H1 (cell line): ENCODE results near the gene EEF1A2. TPM values are rescaled to one million over a fixed set of nuclear protein-coding genes. Genes with fewer than 3 reads are reported as not detected.

Experiments
- CTCF ChIA-PET: fragments of 300-600 bp; sonication (Branson Sonifier 250); formaldehyde crosslinking; loops from one replicate; lab custom pipeline; 2021; ENCODE audit not compliant: partially characterized antibody; lab: Charles Lee
- POLR2A ChIA-PET: fragments of 300-600 bp; sonication (Branson Sonifier 250); formaldehyde crosslinking; loops from one replicate; lab custom pipeline; 2021; ENCODE audit warnings: inconsistent platforms; ENCODE audit not compliant: partially characterized antibody; lab: Charles Lee
- DNase-seq, 2 experiments: peaks; one replicate each; pipeline versions ENCODE4 v3.0.0 to v3.0.0-alpha.2; 2010 to 2022; ENCODE audit warnings: low spot score in 2 of 2, low read depth in 1 of 2, mixed read lengths in 1 of 2
- FAIRE-seq: peaks from 2 replicates; lab custom pipeline; 2011; peaks lifted over from hg19 to GRCh38; lab: Jason Lieb, UNC
- H2AFZ ChIP-seq: 2 replicates; pipeline ENCODE4 v1.8.1; 2012; ENCODE audit warnings: low read length, inconsistent platforms
- H2AK5ac ChIP-seq: 2 replicates; pipeline ENCODE4 v1.6.1; 2013; ENCODE audit warnings: low read depth, low read length
- H2BK120ac ChIP-seq: replicated peaks from 2 replicates; pipeline ENCODE3; 2013; ENCODE audit warnings: low read depth, low read length, inconsistent platforms
- H2BK12ac ChIP-seq: 2 replicates; pipeline ENCODE4 v1.6.1; 2013; ENCODE audit warnings: low read depth, low read length
- H2BK15ac ChIP-seq: 2 replicates; pipeline ENCODE4 v1.6.1; 2013; ENCODE audit warnings: low read length
- H2BK20ac ChIP-seq: 2 replicates; pipeline ENCODE4 v1.6.1; 2013; ENCODE audit warnings: low read length
- H2BK5ac ChIP-seq: 2 replicates; pipeline ENCODE4 v1.6.1; 2013; ENCODE audit warnings: low read depth, low read length
- H3K14ac ChIP-seq: 2 replicates; pipeline ENCODE4 v1.6.1; 2013; ENCODE audit warnings: inconsistent platforms; ENCODE audit not compliant: insufficient read length
- H3K18ac ChIP-seq: 2 replicates; pipeline ENCODE4 v1.6.1; 2013; ENCODE audit warnings: low read length; ENCODE audit errors: extremely low read depth
- H3K23ac ChIP-seq: 2 replicates; pipeline ENCODE4 v1.6.1; 2013; ENCODE audit warnings: inconsistent platforms; ENCODE audit not compliant: insufficient read length
- H3K23me2 ChIP-seq: 2 replicates; pipeline ENCODE4 v1.6.1; 2013; ENCODE audit warnings: low read depth, low read length
- H3K27ac ChIP-seq: 2 replicates; pipeline ENCODE4 v1.6.1; 2011; ENCODE audit warnings: low read depth, low read length, inconsistent platforms
- H3K27me3 ChIP-seq, 4 experiments: replicated peaks in 1 of 4; 1 replicate in 1 of 4; 2 replicates in 3 of 4; pipeline versions ENCODE4 v1.6.1 to v1.8.1; 2011 to 2013; ENCODE audit warnings: low read length in 3 of 4, mild to moderate bottlenecking in 3 of 4, inconsistent platforms in 2 of 4, mixed read lengths in 2 of 4, moderate library complexity in 1 of 4; ENCODE audit not compliant: control insufficient read depth in 3 of 4, insufficient read depth in 3 of 4; ENCODE audit errors: extremely low read depth in 1 of 4
- H3K36me3 ChIP-seq, 4 experiments: 2 replicates each; pipeline versions ENCODE4 v1.6.1 to v1.8.1; 2011 to 2013; ENCODE audit warnings: mild to moderate bottlenecking in 4 of 4, low read length in 3 of 4, moderate library complexity in 2 of 4, control low read depth in 1 of 4, inconsistent platforms in 1 of 4; ENCODE audit not compliant: insufficient read depth in 4 of 4, control insufficient read depth in 2 of 4
- H3K4ac ChIP-seq: replicated peaks from 2 replicates; pipeline ENCODE3; 2013; ENCODE audit warnings: low read length, low read depth, mixed read lengths, inconsistent platforms; ENCODE audit not compliant: insufficient read length
- H3K4me1 ChIP-seq, 4 experiments: replicated peaks in 1 of 4; 1 replicate in 1 of 4; 2 replicates in 3 of 4; pipeline versions ENCODE4 v1.6.1 to v1.8.1; 2011 to 2013; ENCODE audit warnings: low read length in 3 of 4, inconsistent platforms in 2 of 4, mixed read lengths in 1 of 4; ENCODE audit not compliant: insufficient read depth in 4 of 4, control insufficient read depth in 3 of 4
- H3K4me2 ChIP-seq, 2 experiments: 2 replicates each; pipeline versions ENCODE4 v1.6.1 to v1.8.1; 2011 to 2013; ENCODE audit warnings: low read depth in 2 of 2, low read length in 2 of 2, control low read depth in 1 of 2, inconsistent platforms in 1 of 2, mild to moderate bottlenecking in 1 of 2; ENCODE audit not compliant: insufficient read depth in 1 of 2
- H3K4me3 ChIP-seq, 4 experiments: fragments of 200-600, 300-600 bp in 1 of 4; sonication (generic), shearing (Covaris generic), sonication (Bioruptor Twin) in 1 of 4; 2 replicates each; pipeline versions ENCODE4 v1.5.1 to v1.8.1; 2011 to 2016; ENCODE audit warnings: low read length in 4 of 4, low read depth in 3 of 4, control low read depth in 2 of 4, inconsistent platforms in 2 of 4, mild to moderate bottlenecking in 2 of 4, mixed read lengths in 1 of 4, moderate library complexity in 1 of 4; ENCODE audit not compliant: insufficient read depth in 2 of 4; ENCODE audit errors: extremely low read depth in 1 of 4
- H3K56ac ChIP-seq: replicated peaks from 2 replicates; pipeline ENCODE3; 2013; ENCODE audit warnings: low read depth, mild to moderate bottlenecking, mixed read lengths, low read length, inconsistent platforms; ENCODE audit not compliant: insufficient read length
- H3K79me1 ChIP-seq: 2 replicates; pipeline ENCODE4 v1.6.1; 2013; ENCODE audit warnings: low read depth, low read length, control low read depth
- H3K79me2 ChIP-seq, 2 experiments: 2 replicates each; pipeline versions ENCODE4 v1.6.1 to v1.8.1; 2012 to 2013; ENCODE audit warnings: low read length in 2 of 2, mild to moderate bottlenecking in 2 of 2, inconsistent platforms in 1 of 2; ENCODE audit not compliant: insufficient read depth in 2 of 2, control insufficient read depth in 1 of 2
- H3K9ac ChIP-seq, 4 experiments: replicated peaks in 1 of 4; 1 replicate in 1 of 4; 2 replicates in 3 of 4; pipeline versions ENCODE4 v1.6.1 to v1.8.1; 2011 to 2013; ENCODE audit warnings: low read depth in 3 of 4, low read length in 3 of 4, control low read depth in 2 of 4, mild to moderate bottlenecking in 2 of 4, moderate library complexity in 2 of 4, inconsistent platforms in 1 of 4; ENCODE audit errors: extremely low read depth in 1 of 4
- H3K9me3 ChIP-seq, 2 experiments: 2 replicates each; pipeline versions ENCODE4 v1.6.1 to v1.8.1; 2012 to 2013; ENCODE audit warnings: mild to moderate bottlenecking in 2 of 2, moderate library complexity in 2 of 2, control low read depth in 1 of 2, inconsistent platforms in 1 of 2, low read depth in 1 of 2, low read length in 1 of 2, mixed read lengths in 1 of 2; ENCODE audit not compliant: insufficient read depth in 2 of 2
- H4K20me1 ChIP-seq, 2 experiments: replicated peaks in 1 of 2; 2 replicates each; pipeline versions ENCODE3 to v1.8.1; 2011 to 2013; ENCODE audit warnings: inconsistent platforms in 2 of 2, low read length in 2 of 2, mild to moderate bottlenecking in 1 of 2; ENCODE audit not compliant: insufficient read depth in 2 of 2, control insufficient read depth in 1 of 2
- H4K5ac ChIP-seq: 2 replicates; pipeline ENCODE4 v1.6.1; 2013; ENCODE audit warnings: low read length, low read depth, mixed read lengths, inconsistent platforms; ENCODE audit not compliant: insufficient read length
- H4K8ac ChIP-seq: 2 replicates; pipeline ENCODE4 v1.8.0; 2013; ENCODE audit warnings: mild to moderate bottlenecking, moderate library complexity, low read length, inconsistent platforms; ENCODE audit not compliant: insufficient read depth; ENCODE audit errors: extremely low read depth
- H4K91ac ChIP-seq: replicated peaks from 2 replicates; pipeline ENCODE3; 2013; ENCODE audit warnings: low read length, mixed read lengths, inconsistent platforms; ENCODE audit not compliant: insufficient read length
- CTBP2 ChIP-seq: IDR thresholded peaks from 2 replicates; pipeline ENCODE4 v1.7.0; 2011; ENCODE audit warnings: borderline replicate concordance, mild to moderate bottlenecking, moderate library complexity, mixed read lengths, low read length; ENCODE audit not compliant: insufficient read depth, insufficient read length
- CTCF ChIP-seq, 3 experiments: IDR thresholded peaks; 1 replicate in 2 of 3; 2 replicates in 1 of 3; pipeline versions ENCODE4 v1.5.1 to v1.6.1; 2011; ENCODE audit warnings: low read length in 3 of 3, mild to moderate bottlenecking in 3 of 3, inconsistent platforms in 2 of 3, low read depth in 1 of 3, moderate library complexity in 1 of 3; ENCODE audit not compliant: insufficient read depth in 1 of 3; ENCODE audit errors: control extremely low read depth in 1 of 3
- EZH2 ChIP-seq: fragments of 200-600 bp; sonication (generic); IDR thresholded peaks from 2 replicates; pipeline ENCODE4 v1.7.1; 2012; ENCODE audit warnings: low read depth, mild to moderate bottlenecking, moderate library complexity, low read length, inconsistent platforms; ENCODE audit not compliant: severe bottlenecking
- HDAC6 ChIP-seq: IDR thresholded peaks from one replicate; pipeline ENCODE4 v1.7.1; 2012; ENCODE audit warnings: low read depth, mild to moderate bottlenecking, inconsistent platforms, low read length, moderate library complexity
- NRF1 ChIP-seq: IDR thresholded peaks from 2 replicates; pipeline ENCODE4 v1.6.1; 2011; ENCODE audit warnings: mild to moderate bottlenecking, low read depth, low read length, improper control_type of control experiment
- SP1 ChIP-seq: IDR thresholded peaks from 2 replicates; pipeline ENCODE4 v1.6.1; 2011; ENCODE audit warnings: low read depth, low read length
- SP4 ChIP-seq: IDR thresholded peaks from 2 replicates; pipeline ENCODE4 v1.6.1; 2012; ENCODE audit warnings: low read length, inconsistent platforms
- WGBS, 2 experiments: shearing (Covaris generic) in 1 of 2; methylation state at CpG; one replicate each; pipeline versions ENCODE4 v1.1.6 to v1.1.7; 2013 to 2015; ENCODE audit warnings: low lambda C conversion rate in 2 of 2, mixed read lengths in 2 of 2, inconsistent platforms in 1 of 2, low coverage in 1 of 2, missing lambda C conversion rate in 1 of 2; ENCODE audit not compliant: insufficient replicate concordance in 2 of 2, insufficient coverage in 1 of 2, insufficient read length in 1 of 2; ENCODE audit errors: extremely low coverage in 1 of 2, missing lambda C conversion rate in 1 of 2; 5-methylcytosine and 5-hydroxymethylcytosine counted together
- polyA plus RNA-seq, 7 experiments: library from polyadenylated mRNA; depleted of rRNA in 3 of 7; stranded (reverse) in 5 of 7; unstranded in 2 of 7; fragments of >200 nt in 5 of 7; fragments of 200-250 nt in 2 of 7; gene quantifications; 1 replicate in 5 of 7; 2 replicates in 1 of 7; 4 replicates in 1 of 7; pipeline versions ENCODE4 v1.2.1 to v1.2.3, GENCODE V29; 2011 to 2013; ENCODE audit warnings: missing spikeins in 2 of 7, mixed read lengths in 2 of 7
- total RNA-seq: library from RNA; stranded (reverse); fragmentation: NEBNext Ultra II Directional; extraction: Animal tissue kit (Norgen Biotek cat#: 25700); gene quantifications from 2 replicates; pipeline ENCODE4 v1.2.1, GENCODE V29; 2021

EEF1A2 gene
- total and polyA plus RNA-seq, 2 of the 8 experiments (the other 6 are each of a cell fraction or from before 2014, with no cell fraction given) = 7.4 to 25.8 TPM

GRCh38 chr20:63502671-63503172, 3.8 kb upstream of the EEF1A2 start:
- 0 out of 4 replicates have a peak overlapping the region, but pooled peaks of 1 of the 2 experiments have one; percentile 38 for H3K4me2 ChIP-seq
- no peak for FAIRE-seq
- no peak overlapping the region for H2BK20ac ChIP-seq
- TF ChIP-seq SP1 (no peak), NRF1 (no peak), CTBP2 (no peak), SP4 (no peak), EZH2 (no peak), HDAC6 (no peak), CTCF (IDR thresholded peaks at IDR 0.05; ENCODE audit: control extremely low read depth in 1 of 3, insufficient read depth in 1 of 3, low read depth in 1 of 3, low read length in 3 of 3) (no peak)
- CTCF ChIA-PET = interaction anchor here (1.0 to 1.7 kb wide), 3 partner anchors 9 to 21 kb away, joined by 3 to 6 read pairs (median 3); no protein-coding TSS in a partner anchor
- peaks cover 0 to 1% of the 10 kb centered on the region in 2 experiments for H4K20me1 ChIP-seq
- peak overlapping the region; percentile 94; the same call in 1 of the 2 replicates for H4K8ac ChIP-seq
- H3K9me3 ChIP-seq = peaks cover 0 to 6% of the 10 kb centered on the region in 2 experiments; a peak in 2 of 4 replicates
- H4K5ac ChIP-seq = no peak overlapping the region
- H3K4me1 ChIP-seq = peaks cover 0 to 20% (median 13%) of the 10 kb centered on the region in 4 experiments; a peak in 6 of 7 replicates
- H2BK5ac ChIP-seq = no peak overlapping the region
- no peak overlapping the region for H2AFZ ChIP-seq
- no peak overlapping the region for H2BK15ac ChIP-seq
- H3K9ac ChIP-seq = no peak overlapping the region
- H3K79me2 ChIP-seq = no peaks in the 10 kb centered on the region
- no peak overlapping the region for H3K23ac ChIP-seq
- no peaks in the 10 kb centered on the region for H3K79me1 ChIP-seq
- H3K23me2 ChIP-seq = peaks cover 3% of the 10 kb centered on the region; the same call in 1 of the 2 replicates
- H4K91ac ChIP-seq = no peak overlapping the region
- H3K4me3 ChIP-seq = peak overlapping the region in 1 of 4 experiments; percentile 45; a peak in 1 of 8 replicates
- H3K36me3 ChIP-seq = no peaks in the 10 kb centered on the region
- no peak overlapping the region; the same call in 1 of the 2 replicates for H3K18ac ChIP-seq
- POLR2A ChIA-PET = interaction anchor here (0.6 to 2.0 kb wide), 3 partner anchors 19 to 388 kb away, joined by 5 to 6 read pairs (median 5); partner anchors contain the start of gene PTK6
- no peak overlapping the region for H3K14ac ChIP-seq
- H2BK120ac ChIP-seq = no peak overlapping the region
- peak in 1 of 2 experiments; percentile 51 for DNase-seq
- no peak overlapping the region for H3K4ac ChIP-seq
- H2AK5ac ChIP-seq = no peak overlapping the region
- H2BK12ac ChIP-seq = 0 out of 2 replicates have a peak overlapping the region, but pooled peaks have one; percentile 17
- WGBS, 2 experiments = 83% methylated on average over 14 of the region's 15 CpGs; no CpG with 5 or more reads in 1 of the 2 experiments
- peaks cover 10 to 25% (median 20%) of the 10 kb centered on the region in 4 experiments for H3K27me3 ChIP-seq
- no peak overlapping the region for H3K56ac ChIP-seq
- H3K27ac ChIP-seq = no peak overlapping the region
